GM18858 (cell line): ENCODE data around the gene STEAP3.

Experiments used
- ATAC-seq: cut with Tn5 transposase; IDR thresholded peaks from one replicate; pipeline ENCODE4 v1.9.1; 2021; ENCODE audit not compliant: unreplicated experiment

The STEAP3 gene

DNA sequence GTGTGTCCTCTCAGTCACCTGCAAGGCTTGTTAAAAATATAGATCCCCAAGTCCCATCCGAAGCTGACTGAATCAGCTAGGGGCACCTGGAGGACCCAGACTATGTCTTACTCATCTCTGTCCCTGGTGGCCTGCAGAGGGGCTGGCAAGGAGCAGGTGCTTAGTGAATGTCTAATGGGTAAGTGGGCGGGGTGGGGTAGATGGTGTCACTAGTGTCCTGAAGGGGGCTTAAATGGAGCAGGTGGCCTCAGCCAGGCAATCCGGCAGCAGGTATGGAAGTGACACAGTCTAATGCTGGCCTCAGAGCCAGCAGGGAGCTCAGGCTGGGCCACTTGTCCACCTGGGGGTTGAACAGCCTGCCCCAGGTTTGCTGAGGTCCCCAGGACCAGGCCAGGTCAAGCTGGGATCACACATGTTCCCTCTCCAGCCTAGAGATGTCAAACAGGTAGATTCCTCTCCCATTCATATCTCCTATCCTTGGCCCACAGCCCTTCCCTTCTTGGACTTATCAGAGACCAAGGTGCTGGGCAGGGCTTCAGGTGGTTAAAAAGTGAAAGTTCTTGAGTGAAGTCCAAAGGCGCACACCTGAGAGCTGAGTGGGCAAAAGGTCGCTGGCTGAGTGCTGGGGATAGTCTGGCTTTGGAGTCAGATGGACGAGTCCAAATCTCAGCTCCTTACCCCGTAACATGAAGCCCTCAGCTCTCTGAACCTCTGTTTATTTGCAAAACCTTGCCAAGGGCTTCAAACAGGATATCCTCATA lies 1.7 kb downstream of the STEAP3 start:
- ATAC-seq = no peak

DNA sequence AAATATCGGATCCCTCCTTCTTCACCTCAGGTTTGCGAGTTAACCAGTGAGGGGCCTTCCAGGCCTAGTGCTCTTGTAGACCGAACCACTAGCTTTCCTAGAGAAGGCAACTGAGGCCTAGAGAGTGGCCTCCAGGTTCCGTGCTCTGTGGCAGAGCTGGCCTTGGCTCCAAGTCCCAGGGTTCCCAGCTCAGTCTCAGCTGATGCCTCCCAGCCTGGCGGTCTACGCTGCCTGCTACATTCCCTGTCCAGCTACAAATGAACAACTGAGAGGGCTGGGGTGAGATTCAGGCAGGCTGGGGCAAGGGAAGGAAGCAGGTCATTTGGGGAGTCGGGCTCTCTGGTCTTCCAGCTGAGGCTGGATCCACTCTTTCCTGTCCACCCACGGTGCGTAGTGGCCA lies 2.3 kb downstream of the STEAP3 start:
- no peak for ATAC-seq

DNA sequence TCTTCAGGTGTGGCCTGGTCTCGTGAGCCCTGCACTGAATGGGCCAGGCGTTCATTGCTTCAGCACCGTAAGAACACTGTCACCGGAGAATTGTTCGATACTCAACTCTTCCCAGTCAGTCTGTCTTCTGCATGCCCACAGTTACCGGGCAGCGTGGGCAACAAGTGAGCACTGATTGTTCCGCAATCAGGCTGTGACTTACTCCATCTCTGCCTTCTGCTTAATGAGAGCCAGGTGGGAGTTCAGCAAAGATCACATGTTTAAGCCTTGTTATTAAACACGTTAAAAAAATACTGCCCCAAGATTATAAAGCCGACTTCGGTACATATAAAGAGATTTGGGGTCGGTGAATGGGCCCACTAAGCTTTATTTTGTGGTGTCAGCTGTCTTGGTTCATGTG lies 3.7 kb downstream of the STEAP3 start:
- ATAC-seq = no peak

DNA sequence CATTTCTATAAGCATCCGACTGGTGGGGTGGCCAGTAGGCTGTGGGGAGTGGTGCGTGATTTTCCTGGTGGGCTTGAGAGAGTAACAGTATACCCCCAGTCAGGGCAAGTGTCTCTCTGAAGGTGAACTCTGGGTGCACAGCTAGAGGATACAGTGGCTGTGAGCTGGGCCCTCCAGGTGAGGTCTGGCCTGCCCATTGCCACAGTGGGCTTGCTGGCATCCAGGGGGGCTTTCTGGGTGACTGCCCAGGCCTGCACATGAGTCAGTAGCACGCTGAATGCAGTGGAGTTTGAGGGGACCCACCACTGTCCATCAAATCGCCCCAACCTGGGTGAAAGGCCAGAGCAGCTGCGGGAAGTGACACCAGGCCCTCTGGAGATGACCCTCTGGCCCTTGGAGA lies 4.5 kb downstream of the STEAP3 start:
- no peak for ATAC-seq

DNA sequence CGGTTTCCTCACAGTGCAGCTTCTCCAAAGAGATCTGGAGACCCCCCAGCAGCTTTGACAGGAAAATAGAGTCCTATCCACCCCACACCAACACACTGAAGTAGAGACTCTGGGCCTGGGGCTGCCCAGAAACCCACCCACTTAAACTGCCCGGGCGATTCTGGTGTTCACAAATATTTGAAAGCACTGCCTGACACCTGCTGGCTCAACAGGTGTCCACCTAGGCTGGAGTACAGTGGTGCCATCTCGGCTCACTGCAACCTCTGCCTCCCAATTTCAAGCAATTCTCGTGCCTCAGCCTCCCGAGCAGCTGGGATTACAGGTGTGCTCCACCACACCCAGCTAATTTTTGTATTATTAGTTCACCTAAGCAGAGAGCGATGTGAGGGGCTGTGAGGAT lies 5.3 kb downstream of the STEAP3 start:
- no peak for ATAC-seq

DNA sequence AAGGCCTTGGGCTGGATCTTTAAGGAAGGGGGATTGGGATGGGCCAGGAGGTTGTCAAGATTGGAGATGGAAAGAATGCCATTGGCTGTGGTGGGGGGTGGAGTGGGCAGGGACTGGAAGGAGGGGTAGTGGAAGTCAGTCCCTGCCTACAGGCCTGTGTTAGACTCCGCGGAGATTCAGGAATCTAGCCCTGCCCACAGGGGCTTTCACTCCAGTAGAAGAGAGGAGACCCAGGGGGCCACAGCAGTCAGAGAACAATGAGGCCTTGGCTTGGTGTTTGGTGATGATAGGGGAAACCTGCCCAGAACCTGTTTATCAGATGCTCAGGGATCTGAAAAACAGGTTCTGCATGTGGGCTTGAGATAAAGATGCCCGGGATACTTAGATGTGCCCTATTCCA lies 6.1 kb downstream of the STEAP3 start:
- no peak for ATAC-seq

DNA sequence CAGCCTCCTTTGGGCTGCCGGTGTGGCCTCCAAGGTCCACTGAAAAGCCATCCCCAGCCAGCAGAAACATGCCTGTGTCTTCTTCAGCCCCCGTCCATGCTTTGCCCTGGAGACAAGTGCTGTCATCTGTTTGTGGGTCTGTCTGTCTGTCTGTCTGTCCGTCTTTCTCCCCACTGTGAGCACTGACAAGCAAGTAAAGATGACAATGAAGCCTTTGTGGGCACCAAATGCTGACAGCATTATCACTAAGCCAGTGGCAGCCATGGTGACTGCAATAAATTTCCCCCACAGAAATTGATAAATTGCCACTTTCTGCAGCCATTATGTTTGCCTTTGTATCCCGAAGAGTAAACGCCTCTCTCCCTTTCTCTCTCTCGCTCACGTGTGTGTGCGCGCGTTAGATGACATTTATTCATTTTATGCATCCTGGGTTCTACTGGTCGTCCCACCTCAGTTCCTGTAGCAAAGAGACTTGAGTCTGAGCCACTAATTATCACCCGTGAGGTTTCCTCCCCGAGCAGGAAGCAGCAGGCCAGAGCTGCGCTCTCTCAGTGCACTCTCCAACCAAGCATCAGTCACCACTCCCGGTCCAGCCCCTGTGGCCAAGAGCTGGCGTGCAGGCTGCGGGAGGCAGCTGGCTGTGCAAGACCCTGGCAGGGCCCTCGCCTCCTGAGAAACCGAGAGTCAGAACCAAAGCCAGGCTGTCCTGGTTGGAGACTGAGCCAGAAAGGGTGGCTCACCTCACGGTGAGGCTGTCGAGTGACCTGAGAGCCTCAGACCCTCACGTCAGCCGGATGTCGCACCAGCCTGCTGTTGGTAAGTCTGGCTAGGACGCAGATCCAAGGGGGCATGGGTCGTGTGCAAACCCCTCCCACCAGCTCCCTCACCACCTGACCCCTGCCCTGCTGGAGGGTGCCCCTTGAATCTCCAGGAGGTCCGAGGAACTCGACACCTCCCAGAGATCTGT lies 6.9 kb downstream of the STEAP3 start:
- no peak for ATAC-seq

DNA sequence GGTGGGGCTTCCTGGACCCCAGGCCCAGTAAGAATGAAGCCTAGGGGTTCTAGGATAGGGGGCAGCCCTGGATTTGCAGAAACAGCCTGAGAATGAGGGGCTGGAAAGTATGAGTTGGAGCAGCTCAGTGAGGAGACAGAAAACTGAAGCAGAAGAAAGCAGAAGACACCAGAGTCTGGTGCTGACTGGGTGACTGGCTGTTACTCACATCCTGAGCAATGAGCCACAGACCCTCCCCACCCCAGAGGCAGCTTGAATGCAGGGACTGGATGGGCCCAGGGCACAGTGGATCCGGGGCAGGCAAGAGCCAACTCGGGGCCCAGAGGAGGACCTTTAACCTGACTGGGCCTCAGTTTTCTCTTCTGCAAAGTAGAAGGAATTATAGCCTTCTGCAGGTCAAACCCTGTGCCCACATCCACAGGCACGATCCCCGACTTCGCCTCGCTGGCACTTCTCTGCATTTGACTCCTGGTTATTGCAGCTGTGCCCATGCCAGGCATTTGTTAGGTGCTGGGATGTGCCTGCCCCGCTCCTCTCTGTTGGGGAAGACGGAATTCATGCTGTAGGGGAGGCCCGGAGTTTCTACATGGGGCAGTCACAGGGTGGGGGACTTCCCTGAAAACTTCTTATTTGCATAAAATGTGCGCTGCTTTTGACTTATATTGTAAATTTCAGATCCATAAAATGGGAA lies 8.5 kb downstream of the STEAP3 start:
- ATAC-seq = peak; percentile 27

DNA sequence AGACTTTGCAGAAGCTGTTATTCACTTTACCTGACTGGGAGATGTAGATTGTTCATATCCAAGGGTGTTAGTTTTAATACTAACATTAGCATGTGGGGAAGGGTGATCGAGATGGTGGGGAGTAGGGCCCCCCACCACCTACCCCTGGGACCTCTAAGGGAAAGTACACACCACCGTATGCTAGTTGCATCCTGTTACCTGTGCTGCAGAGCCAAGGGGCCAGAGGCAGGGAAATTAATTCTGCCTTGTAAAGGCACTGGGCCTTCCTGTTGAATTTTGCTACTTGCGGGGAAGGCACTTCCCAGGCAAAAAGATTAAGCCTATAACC lies 9.0 kb downstream of the STEAP3 start:
- ATAC-seq = peak; percentile 21

DNA sequence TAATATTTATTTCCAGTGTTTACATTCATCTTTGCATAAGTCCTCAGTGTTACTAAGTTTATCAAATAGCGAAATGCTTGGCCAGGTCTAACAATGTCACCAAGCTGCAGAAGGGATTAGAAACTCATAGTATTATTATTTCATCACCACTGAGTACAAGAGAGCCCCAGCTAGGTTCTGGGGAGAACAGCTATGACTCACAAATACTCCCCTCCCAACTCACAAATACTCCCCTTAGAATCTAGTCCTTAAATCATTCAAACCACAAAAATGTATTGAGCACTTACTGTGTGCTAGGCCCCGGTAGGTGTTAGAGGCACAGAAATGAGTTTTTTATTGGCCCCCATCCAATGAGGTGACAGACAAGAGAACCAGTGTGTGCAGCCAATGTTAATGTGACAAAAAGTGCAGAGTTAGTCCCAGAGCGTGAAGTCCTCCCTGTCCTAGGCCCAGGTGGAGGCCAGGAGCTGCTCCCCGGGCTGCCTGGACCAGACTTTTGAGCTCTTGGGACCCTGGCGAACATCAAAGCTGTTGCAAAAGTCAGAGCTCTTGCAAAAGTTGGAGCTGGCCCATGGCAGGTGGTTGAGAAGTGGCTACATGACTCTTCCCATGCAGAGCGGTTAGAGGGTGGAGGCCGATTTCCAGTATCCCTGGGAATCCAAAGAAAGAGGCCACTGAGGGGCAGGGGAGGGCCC lies 9.8 kb downstream of the STEAP3 start:
- ATAC-seq = peak; percentile 52

DNA sequence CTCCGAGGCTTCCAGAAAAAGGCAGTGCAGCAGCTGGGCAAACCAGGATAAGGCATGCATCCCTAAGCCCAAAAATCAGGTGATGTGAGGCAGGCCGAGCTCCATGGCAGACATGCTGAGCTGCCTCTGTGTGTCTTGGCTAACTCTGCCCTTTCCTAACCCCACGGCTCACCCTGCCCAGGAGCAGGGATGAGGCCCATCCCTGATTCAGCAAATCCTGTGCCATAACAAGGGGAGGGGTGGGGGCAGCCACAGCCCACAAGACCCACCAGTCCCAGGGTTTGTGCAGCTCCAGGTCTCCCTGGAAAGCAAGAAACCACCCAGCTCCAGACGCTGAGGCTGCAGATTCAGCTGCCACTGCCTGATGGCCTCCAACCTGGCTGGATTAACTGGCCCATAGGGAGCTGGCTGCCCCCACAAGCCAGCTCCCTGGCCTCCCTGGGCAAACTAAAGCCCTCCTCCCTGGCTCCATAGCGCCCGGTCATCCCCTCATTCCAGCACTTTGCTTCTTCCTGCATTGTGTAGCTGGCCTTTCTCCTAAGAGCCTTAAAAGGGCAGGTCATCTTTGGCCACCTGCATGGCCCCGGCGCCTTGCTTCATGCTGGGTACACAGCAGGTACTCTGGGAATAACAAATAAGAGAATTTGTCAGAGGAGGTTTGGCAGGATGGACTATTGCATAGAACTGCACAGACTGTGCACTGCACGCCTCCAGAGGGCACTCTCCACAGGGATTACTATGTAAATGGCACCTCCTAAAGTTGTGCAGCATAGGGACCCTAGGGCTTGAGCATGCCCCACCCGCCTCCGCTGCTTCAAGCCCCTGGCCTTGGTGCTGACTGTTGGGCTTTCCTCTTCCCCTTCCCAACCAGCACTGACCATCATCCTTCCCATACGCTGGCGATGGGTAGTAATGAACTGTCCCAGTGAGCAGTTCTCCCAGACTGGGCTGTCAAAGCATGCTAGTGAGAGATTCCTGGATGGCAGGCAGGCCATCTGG lies 10.7 kb downstream of the STEAP3 start:
- ATAC-seq = no peak

DNA sequence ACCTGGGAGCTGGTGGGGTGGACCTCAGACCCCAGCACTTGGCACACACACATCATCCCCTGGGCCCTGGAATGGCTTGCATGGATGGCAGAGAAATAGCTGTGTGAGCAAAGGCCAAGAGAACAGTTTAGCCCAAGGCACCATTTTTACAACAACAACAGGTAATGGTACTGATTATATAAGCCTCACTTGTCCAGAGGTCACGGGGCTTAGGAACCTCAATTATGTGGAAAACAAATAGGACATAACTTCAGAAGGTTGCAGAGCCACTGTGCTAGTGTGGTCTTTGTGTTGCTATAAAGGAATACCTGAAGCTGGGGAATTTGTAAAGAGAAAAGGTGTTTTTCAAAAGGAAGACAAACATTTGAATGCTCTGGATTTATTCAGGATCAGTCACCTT lies 13.2 kb downstream of the STEAP3 start:
- ATAC-seq = no peak

DNA sequence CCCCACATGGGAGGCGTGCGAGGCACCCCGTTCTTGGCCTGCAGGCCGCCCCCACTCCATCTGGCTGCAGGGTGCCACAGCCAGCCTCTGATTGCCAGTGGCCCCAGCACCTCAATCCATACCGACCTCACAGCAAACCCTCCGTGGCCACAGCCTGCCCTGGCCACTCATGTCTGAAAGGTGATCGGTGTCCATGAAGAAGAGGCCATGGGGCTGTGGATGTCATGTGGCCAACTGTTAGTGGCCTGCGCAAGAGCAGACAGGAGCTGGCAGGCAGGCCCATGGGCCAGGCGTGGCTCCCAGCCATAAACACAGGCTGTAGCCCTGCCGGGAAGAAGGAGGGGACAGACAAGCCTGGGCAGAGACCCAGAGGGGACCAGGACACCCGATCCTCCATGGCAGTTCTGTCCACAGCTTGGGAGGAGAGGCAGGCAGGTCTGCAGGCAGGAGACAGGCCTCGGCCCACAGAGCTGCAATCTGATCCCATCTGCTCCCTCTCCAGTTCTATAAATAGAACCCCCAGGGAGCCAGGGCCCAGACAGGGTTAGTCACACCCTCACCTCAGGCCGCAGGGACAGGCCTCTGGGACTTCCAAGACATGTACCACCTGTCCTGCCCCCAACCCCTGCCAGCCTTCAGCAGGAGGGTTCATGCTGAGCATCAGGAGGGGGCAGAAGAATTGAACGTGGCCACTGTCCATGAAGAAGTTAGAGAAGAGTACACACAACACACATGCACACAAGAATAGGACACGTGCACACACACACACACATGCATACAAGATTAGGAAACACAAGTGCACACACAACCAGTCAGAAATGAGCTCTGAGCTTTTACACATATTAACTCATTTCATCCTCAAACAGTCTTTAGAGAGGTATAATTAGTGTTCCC lies 16.9 kb downstream of the STEAP3 start:
- ATAC-seq = no peak

DNA sequence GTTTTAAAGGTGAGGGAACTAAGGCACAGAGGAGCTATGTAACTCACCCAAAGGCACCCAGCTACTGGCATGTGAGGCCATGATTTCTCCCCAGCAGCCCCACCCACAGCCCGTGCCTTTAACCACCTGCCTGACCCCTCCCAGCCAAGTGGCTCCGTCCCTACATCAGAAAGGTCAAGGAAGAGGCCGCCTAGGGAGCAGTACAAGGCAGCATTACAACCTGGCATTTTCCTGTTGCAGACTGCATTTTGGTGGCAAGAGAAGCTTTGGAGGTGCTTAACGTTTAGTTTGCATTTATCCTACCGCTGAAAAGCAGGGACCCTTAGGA lies 17.5 kb downstream of the STEAP3 start:
- ATAC-seq = no peak

DNA sequence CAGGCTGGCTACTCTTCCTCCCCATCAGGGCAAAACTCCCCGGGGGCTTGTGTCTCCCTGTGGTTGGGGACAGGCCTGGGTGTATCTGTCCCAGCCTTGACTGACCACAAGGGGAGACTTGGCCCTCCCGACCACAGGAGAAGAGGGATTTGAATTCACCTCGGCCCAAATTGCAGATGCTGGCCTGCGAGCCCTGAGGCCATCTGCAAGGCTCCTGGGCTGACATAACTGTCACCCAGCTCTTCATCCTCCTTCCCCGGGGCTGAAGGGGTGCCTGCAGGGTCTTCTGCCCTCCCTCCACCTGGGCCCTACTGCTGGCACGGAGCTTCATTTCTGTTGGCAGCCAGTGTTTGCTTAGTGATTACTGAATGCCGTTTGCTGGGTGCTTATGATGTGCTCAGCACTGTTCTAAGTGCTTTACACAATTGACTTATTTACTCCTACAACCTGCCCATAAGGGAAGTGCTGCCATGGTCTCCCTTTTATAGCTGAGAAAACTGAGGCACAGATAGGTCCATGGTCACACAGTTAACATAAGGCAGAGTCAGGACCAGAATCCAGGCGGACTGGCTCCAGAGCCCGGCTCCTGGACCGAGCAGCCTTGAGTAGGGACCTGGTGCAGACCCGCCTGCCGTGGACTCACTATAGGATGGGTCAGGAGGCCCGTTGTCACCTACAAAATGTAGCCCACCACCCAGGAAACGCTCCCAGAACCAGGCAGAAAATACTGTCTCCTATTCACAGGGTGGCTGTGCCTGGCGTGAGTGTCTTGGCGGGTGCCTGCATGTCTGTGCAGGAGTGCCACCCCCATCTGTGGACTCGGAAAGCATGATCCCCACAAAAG lies 18.9 kb downstream of the STEAP3 start:
- no peak for ATAC-seq

DNA sequence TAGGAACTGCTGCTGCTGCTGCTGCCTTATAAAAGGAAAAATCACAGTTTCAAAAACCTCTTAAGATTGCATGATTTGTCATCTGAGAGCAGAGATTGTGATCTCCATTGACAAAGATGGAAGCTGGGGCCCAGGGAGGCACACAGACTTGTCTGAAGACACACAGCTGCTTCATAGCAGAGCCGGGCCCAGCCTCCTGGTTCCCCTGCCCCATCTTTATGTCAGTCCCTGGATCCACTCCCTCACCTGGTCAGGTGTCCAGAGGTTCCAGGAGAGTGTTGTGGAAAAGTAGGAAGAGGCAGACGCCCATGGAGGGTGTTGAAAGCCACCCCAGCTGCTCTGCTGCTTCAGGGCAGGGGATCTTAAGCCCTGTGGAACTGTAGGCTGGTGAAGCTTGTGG lies 20.0 kb downstream of the STEAP3 start:
- no peak for ATAC-seq

DNA sequence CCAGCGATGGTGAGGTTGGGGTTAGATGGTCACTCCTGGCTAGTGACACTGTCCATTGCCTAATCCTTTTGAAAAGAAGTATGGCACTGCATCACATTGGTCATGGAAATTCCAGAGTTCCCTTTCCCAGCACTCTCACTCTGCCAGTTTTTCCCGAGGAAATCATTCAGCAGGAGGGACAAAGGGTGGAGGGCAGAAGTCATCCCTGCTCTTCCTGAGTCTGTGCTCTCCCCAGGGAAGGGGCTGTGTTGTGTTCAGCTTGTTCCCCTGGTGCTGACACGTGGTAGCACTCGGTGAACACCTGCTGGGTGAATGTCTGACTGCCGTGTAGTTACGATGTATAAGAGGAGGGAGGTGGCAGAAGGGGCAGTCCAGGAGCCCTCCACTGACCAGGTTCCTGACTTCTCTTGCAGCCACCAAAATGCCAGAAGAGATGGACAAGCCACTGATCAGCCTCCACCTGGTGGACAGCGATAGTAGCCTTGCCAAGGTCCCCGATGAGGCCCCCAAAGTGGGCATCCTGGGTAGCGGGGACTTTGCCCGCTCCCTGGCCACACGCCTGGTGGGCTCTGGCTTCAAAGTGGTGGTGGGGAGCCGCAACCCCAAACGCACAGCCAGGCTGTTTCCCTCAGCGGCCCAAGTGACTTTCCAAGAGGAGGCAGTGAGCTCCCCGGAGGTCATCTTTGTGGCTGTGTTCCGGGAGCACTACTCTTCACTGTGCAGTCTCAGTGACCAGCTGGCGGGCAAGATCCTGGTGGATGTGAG lies 21.6 kb downstream of the STEAP3 start:
- no peak for ATAC-seq
